ENCODE results near the gene BHMT2.

GRCh38 chr5:79124607-79125006, 55.0 kb downstream of the BHMT2 start:
- TF ChIP-seq CTCF (IDR thresholded peaks at IDR 0.05 in 8 of 11, conservative IDR thresholded peaks at IDR 0.05 in 3 of 11): no peak
- TF ChIP-seq POLR2A (IDR thresholded peaks at IDR 0.05): no peak
